Uterus (tissue), 2 donors: Measurements from ENCODE around the gene NAALADL1.

Source experiments
- POLR2A ChIP-seq, 2 donors: fragments of 450-650 bp; IDR thresholded peaks; one replicate each; pipeline ENCODE4 v1.6.1; 2016; ENCODE audit warnings: antibody characterized with exemption in 2 of 2, mild to moderate bottlenecking in 1 of 2, moderate library complexity in 1 of 2
- TF ChIP-seq, protein P1 (sequence below), 4 experiments: fragments of 200-600 bp in 2 of 4; fragments of 450-650 bp in 2 of 4; sonication (generic) in 2 of 4; IDR thresholded peaks; one replicate each; pipeline ENCODE4 v1.5.1; 2016 to 2019; ENCODE audit warnings: antibody characterized with exemption in 4 of 4, mild to moderate bottlenecking in 2 of 4, moderate library complexity in 1 of 4

DNA sequence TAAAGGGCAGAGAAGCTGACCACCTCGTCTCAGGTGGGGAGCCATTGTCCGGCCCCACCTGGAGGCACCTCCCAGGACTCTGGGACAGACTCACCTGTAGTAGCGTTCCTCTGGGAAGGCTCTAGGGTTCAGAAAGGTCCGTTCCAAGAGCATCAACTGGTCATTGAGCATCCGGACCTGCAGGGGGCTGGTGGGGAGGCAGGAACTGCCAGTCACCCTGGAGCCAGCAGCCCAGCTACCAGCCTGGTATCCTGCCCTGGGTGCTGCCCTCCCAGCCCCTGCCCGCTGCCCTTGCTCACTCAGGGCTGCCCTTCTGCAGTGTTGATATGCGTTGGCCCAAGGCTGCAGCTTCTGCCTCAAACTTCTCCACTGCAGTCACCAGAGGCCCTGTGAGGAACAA lies 12.6 kb downstream of the NAALADL1 start:
- TF ChIP-seq, protein P1, sequence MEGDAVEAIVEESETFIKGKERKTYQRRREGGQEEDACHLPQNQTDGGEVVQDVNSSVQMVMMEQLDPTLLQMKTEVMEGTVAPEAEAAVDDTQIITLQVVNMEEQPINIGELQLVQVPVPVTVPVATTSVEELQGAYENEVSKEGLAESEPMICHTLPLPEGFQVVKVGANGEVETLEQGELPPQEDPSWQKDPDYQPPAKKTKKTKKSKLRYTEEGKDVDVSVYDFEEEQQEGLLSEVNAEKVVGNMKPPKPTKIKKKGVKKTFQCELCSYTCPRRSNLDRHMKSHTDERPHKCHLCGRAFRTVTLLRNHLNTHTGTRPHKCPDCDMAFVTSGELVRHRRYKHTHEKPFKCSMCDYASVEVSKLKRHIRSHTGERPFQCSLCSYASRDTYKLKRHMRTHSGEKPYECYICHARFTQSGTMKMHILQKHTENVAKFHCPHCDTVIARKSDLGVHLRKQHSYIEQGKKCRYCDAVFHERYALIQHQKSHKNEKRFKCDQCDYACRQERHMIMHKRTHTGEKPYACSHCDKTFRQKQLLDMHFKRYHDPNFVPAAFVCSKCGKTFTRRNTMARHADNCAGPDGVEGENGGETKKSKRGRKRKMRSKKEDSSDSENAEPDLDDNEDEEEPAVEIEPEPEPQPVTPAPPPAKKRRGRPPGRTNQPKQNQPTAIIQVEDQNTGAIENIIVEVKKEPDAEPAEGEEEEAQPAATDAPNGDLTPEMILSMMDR (IDR thresholded peaks at IDR 0.05), result no peak
- no peak for TF ChIP-seq POLR2A (IDR thresholded peaks at IDR 0.05)
